Retinal pigment epithelial cell (primary cell): Measurements from ENCODE around the gene DPP9.
A peak's percentile ranks its signal among the peaks of the same experiment; 100 is the strongest.

Experiments
- DNase-seq: peaks from one replicate; pipeline ENCODE4 v3.0.0-alpha.2; 2010; ENCODE audit warnings: low read depth
- H3K4me3 ChIP-seq: 2 replicates; pipeline ENCODE4 v1.5.1; 2011; ENCODE audit warnings: mild to moderate bottlenecking, low read length, control low read depth, moderate library complexity
- CTCF ChIP-seq: conservative IDR thresholded peaks from 2 replicates; pipeline ENCODE4 v1.5.1; 2011; ENCODE audit warnings: low read depth, low read length, control low read depth, inconsistent platforms

Gene DPP9

GRCh38 chr19:4694211-4694987 is 29.2 kb downstream of the DPP9 start:
- TF ChIP-seq CTCF = no peak
- DNase-seq = peak; percentile 73
- no peak overlapping the region for H3K4me3 ChIP-seq

GRCh38 chr19:4693471-4694121 is 30.0 kb downstream of the DPP9 start:
- TF ChIP-seq CTCF = no peak
- DNase-seq = no peak
- no peak overlapping the region for H3K4me3 ChIP-seq

GRCh38 chr19:4693078-4693350 is 30.6 kb downstream of the DPP9 start:
- TF ChIP-seq CTCF = no peak
- H3K4me3 ChIP-seq = no peak overlapping the region
- DNase-seq = no peak

DNA sequence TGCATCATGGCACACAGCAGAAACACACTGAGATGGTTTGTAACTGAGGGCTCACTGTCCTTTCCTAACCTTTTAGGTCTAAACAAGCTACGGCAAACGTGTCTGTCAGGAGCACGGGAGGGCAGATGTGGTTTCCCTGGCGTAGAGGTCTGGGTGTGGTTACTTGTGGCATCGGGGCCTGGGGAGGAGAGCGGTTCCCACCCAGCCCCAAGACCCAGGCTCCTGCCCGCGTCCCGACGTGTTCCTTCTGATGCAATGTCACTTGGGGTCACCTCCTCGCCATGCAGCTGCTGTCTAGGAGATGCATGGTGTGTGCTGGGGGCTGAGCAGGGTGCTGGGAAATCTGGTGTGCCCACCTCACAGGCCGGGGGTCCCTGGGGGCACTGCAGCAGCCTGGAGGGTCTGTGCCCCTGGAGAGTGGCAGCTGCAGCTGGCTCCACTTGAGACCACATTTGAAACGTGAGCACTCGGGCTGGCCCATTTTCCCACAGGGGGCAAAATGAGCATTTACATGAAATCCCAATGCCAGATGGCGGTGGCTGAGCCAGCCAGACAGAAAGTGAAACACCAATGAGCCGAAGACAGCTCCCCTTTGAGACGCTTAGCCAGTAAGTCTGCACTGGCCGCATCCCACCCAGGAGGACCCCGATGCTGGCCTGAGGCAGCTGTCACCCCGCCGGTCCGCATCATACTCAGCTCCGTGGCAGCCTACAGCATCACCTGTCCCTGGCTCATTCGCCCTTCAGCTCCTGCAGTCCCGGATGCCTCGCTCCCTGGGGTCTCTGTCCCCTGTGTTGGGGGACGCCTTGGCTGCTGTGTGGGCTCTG is 31.2 kb downstream of the DPP9 start:
- H3K4me3 ChIP-seq = no peak overlapping the region
- TF ChIP-seq CTCF = no peak
- DNase-seq = no peak

GRCh38 chr19:4691373-4691772 is 32.3 kb downstream of the DPP9 start:
- no peak overlapping the region for H3K4me3 ChIP-seq
- DNase-seq = no peak
- no peak for TF ChIP-seq CTCF

GRCh38 chr19:4690361-4690760 is 33.3 kb downstream of the DPP9 start:
- no peak overlapping the region for H3K4me3 ChIP-seq
- DNase-seq = no peak
- TF ChIP-seq CTCF = no peak
